Suprapubic skin (tissue), 4 donors: Measurements from ENCODE around the gene FHOD3.

Experiments
- CTCF ChIP-seq, 2 donors: fragments of 200-600 bp in 1 of 2; fragments of 450-650 bp in 1 of 2; sonication (generic) in 1 of 2; IDR thresholded peaks; one replicate each; pipeline ENCODE4 v1.5.1; 2016 to 2019; ENCODE audit warnings: antibody characterized with exemption in 2 of 2, mild to moderate bottlenecking in 1 of 2, moderate library complexity in 1 of 2
- EP300 ChIP-seq: sonication (generic); formaldehyde crosslinking; IDR thresholded peaks from one replicate; pipeline ENCODE4 v1.6.1; 2017; ENCODE audit warnings: antibody characterized with exemption
- POLR2A ChIP-seq, 2 donors: fragments of 450-650 bp; IDR thresholded peaks; one replicate each; pipeline ENCODE4 v1.6.1; 2017; ENCODE audit warnings: antibody characterized with exemption in 2 of 2, mild to moderate bottlenecking in 2 of 2, moderate library complexity in 2 of 2
- POLR2AphosphoS5 ChIP-seq, 3 donors: sonication (generic); formaldehyde crosslinking; IDR thresholded peaks; one replicate each; pipeline ENCODE4 v1.6.1; 2017; ENCODE audit warnings: antibody characterized with exemption in 3 of 3

GRCh38 chr18:36667811-36668210 lies 370.3 kb downstream of the FHOD3 start:
- TF ChIP-seq POLR2AphosphoS5 (IDR thresholded peaks at IDR 0.05) (no peak), CTCF (IDR thresholded peaks at IDR 0.05) (no peak), EP300 (no peak), POLR2A (IDR thresholded peaks at IDR 0.05) (no peak)
